Panc1 (cell line): ENCODE data around the gene TNIP2. TPM values are rescaled to one million over a fixed set of nuclear protein-coding genes. Genes with fewer than 3 reads are reported as not detected.

ENCODE experiments used
- ATAC-seq: fragments of 200-7000 bp; cut with Tn5 transposase; 2 replicates; pipeline ENCODE4 v1.9.1; 2020; ENCODE audit warnings: mild to moderate bottlenecking, moderate library complexity
- BruUV-seq: library from RNA; stranded (reverse); fragments of 400-500 nt; replicated peaks from 2 replicates; lab custom pipeline; 2021; lab: Mats Ljungman, UMichigan
- CTCF ChIA-PET: fragments of 300-600 bp; sonication (Branson Sonifier 250); formaldehyde crosslinking; loops from one replicate; lab custom pipeline; 2022; ENCODE audit warnings: antibody characterized with exemption; lab: Charles Lee
- POLR2A ChIA-PET: fragments of 300-600 bp; sonication (Branson Sonifier 250); formaldehyde crosslinking; loops from one replicate; lab custom pipeline; 2022; ENCODE audit warnings: antibody characterized with exemption; lab: Charles Lee
- DNase-seq: peaks from one replicate; pipeline ENCODE4 v3.0.0-alpha.2; 2010; ENCODE audit warnings: low read depth, low spot score
- H3K27ac ChIP-seq: 2 replicates; pipeline ENCODE4 v1.5.1; 2011; ENCODE audit warnings: mild to moderate bottlenecking, low read length, inconsistent platforms
- H3K27me3 ChIP-seq: fragments of 200-500 bp; sonication (Bioruptor generic); 2 replicates; pipeline ENCODE4 v1.6.0; 2014; ENCODE audit warnings: low read length, inconsistent platforms; ENCODE audit not compliant: control insufficient read depth, insufficient read depth
- H3K36me3 ChIP-seq: fragments of 200-500 bp; sonication (Bioruptor generic); 2 replicates; pipeline ENCODE4 v1.5.1; 2014; ENCODE audit warnings: inconsistent platforms, mild to moderate bottlenecking, low read length, moderate library complexity; ENCODE audit not compliant: control insufficient read depth, insufficient read depth
- H3K4me1 ChIP-seq: 2 replicates; pipeline ENCODE4 v1.5.1; 2011; ENCODE audit warnings: inconsistent platforms, mild to moderate bottlenecking, low read length, moderate library complexity; ENCODE audit not compliant: control insufficient read depth, insufficient read depth
- H3K4me3 ChIP-seq, 2 experiments: 2 replicates each; pipeline ENCODE4 v1.5.1; 2011 to 2012; ENCODE audit warnings: low read depth in 2 of 2, low read length in 2 of 2, mild to moderate bottlenecking in 2 of 2, inconsistent platforms in 1 of 2, moderate library complexity in 1 of 2
- H3K9me3 ChIP-seq: fragments of 200-500 bp; sonication (Bioruptor generic); 2 replicates; pipeline ENCODE4 v1.5.1; 2014; ENCODE audit warnings: low read depth, mild to moderate bottlenecking, inconsistent platforms, low read length, moderate library complexity; ENCODE audit not compliant: control insufficient read depth, insufficient read depth
- CTCF ChIP-seq: fragments of 450-650 bp; IDR thresholded peaks from 2 replicates; pipeline ENCODE4 v1.5.1; 2017; ENCODE audit warnings: mild to moderate bottlenecking
- POLR2AphosphoS5 ChIP-seq: IDR thresholded peaks from 2 replicates; pipeline ENCODE4 v1.6.1; 2012; ENCODE audit warnings: mild to moderate bottlenecking, low read depth, low read length, moderate library complexity
- REST ChIP-seq, 2 experiments: IDR thresholded peaks; 2 replicates each; pipeline ENCODE4 v1.6.1; 2011 to 2012; ENCODE audit warnings: low read depth in 2 of 2, control low read depth in 1 of 2, low read length in 1 of 2, mild to moderate bottlenecking in 1 of 2, moderate library complexity in 1 of 2; ENCODE audit not compliant: insufficient read depth in 1 of 2
- SIN3A ChIP-seq: IDR thresholded peaks from 2 replicates; pipeline ENCODE4 v1.6.1; 2012; ENCODE audit warnings: low read depth, mild to moderate bottlenecking, low read length, moderate library complexity, borderline replicate concordance; ENCODE audit not compliant: insufficient read depth
- TCF7L2 ChIP-seq: IDR thresholded peaks from 2 replicates; pipeline ENCODE4 v1.6.1; 2011; ENCODE audit warnings: mild to moderate bottlenecking, low read depth, low read length, inconsistent platforms
- in situ Hi-C: cut with HindIII; loops from 2 replicates; pipeline ENCODE4 v1.10.0; 2016; ENCODE audit warnings: low sequenced_read_pairs, low pct_unique_long_range_greater_than_20kb
- intact Hi-C: fragments of 100-400 bp; cut with micrococcal nuclease; formaldehyde crosslinking; loops from one replicate; pipeline ENCODE4 v1.10.0; 2022; ENCODE audit not compliant: unreplicated experiment
- total RNA-seq: library from RNA; stranded (reverse); gene quantifications from one replicate; pipeline ENCODE4 v1.2.1, GENCODE V29; 2021; ENCODE audit not compliant: unreplicated experiment

Gene TNIP2
- total RNA-seq, 1 experiment from 2014 or later: 60.3 TPM

- POLR2A ChIA-PET: no interaction called here
- H3K4me1 ChIP-seq: peaks cover 69% of the 10 kb centered on the region
- H3K9me3 ChIP-seq: no peaks in the 10 kb centered on the region
- peak overlapping the region; percentile 54 to 77 for H3K4me3 ChIP-seq
- DNase-seq (no peak), ATAC-seq (no peak)
- CTCF ChIA-PET: interaction anchor here (0.6 kb wide), 1 partner anchor 19 kb away, joined by 3 read pairs; no protein-coding TSS in a partner anchor
- TF ChIP-seq TCF7L2 (no peak), REST (IDR thresholded peaks at IDR 0.05; ENCODE audit: insufficient read depth in 1 of 2, low read depth in 2 of 2, low read length in 1 of 2) (no peak), CTCF (no peak), POLR2AphosphoS5 (no peak)
- BruUV-seq: no TSS peak
- intact Hi-C loops (loop anchor here (10.0 kb wide), 1 partner anchor 139 kb away; no protein-coding TSS in a partner anchor), in situ Hi-C loops (no loop called here)
- peak overlapping the region; percentile 89 for H3K27ac ChIP-seq
- H3K27me3 ChIP-seq: no peaks in the 10 kb centered on the region
- H3K36me3 ChIP-seq: no peaks in the 10 kb centered on the region
Observed at GRCh38 chr4:2795300-2795892, 39.3 kb upstream of the TNIP2 start.

- DNase-seq: no peak
- in situ Hi-C loops (no loop called here), intact Hi-C loops (loop anchor here (10.0 kb wide), 1 partner anchor 140 kb away; no protein-coding TSS in a partner anchor)
- Histone ChIP-seq H3K4me3 (peak overlapping the region; percentile 54 to 77), H3K27ac (peak overlapping the region; percentile 89), H3K36me3 (no peaks in the 10 kb centered on the region), H3K27me3 (no peaks in the 10 kb centered on the region), H3K9me3 (no peaks in the 10 kb centered on the region), H3K4me1 (peaks cover 63% of the 10 kb centered on the region)
- ChIA-PET POLR2A (no interaction called here), CTCF (no interaction called here)
- 0 out of 2 replicates have a peak, but pooled peaks have one; percentile 16 for TF ChIP-seq SIN3A
- TF ChIP-seq CTCF: no peak
- peak; percentile 10 for ATAC-seq
- BruUV-seq: no TSS peak
Observed at GRCh38 chr4:2794486-2795299, 38.6 kb upstream of the TNIP2 start.
